Measurements from ENCODE around the gene IL22RA2.

Gene IL22RA2

DNA sequence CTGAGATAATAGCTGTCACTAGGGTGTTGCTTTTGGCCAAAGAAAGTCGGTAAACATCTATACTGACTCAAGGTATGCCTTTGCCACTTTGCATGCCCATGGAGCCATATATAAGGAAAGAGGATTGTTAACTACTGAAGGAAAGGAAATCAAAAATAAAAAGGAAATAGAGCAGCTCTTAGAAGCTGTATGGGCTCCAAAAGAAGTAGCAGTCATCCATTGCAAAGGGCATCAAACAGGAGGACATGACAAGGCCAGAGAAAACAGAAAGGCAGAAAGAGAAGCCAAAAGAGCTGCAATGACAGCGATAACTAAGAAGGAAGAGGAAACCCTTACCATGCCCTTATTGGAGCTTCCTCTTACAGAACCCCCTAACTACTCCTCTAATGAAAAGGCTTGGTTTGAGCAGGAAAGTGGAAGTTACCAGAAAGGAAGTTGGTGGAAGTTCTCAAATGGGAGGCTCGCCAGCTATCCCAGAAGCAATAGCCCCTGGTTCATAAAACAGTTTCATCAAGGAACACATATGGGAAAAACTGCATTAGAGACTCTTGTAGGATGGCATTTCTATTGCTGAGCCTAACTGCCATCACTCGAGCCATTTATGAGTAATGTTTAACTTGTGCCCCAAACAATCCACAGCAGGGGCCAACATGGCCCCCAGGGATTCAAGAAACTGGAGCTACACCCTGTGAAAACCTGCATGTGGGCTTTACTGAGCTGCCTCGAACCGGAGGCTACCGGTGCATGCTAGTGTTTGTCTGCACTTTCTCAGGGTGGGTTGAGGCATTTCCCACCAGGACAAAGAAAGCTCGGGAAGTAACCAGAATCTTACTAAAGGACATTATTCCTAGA is 7.0 kb downstream of the IL22RA2 start:
- TF ChIP-seq, protein P1, sequence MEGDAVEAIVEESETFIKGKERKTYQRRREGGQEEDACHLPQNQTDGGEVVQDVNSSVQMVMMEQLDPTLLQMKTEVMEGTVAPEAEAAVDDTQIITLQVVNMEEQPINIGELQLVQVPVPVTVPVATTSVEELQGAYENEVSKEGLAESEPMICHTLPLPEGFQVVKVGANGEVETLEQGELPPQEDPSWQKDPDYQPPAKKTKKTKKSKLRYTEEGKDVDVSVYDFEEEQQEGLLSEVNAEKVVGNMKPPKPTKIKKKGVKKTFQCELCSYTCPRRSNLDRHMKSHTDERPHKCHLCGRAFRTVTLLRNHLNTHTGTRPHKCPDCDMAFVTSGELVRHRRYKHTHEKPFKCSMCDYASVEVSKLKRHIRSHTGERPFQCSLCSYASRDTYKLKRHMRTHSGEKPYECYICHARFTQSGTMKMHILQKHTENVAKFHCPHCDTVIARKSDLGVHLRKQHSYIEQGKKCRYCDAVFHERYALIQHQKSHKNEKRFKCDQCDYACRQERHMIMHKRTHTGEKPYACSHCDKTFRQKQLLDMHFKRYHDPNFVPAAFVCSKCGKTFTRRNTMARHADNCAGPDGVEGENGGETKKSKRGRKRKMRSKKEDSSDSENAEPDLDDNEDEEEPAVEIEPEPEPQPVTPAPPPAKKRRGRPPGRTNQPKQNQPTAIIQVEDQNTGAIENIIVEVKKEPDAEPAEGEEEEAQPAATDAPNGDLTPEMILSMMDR (IDR thresholded peaks at IDR 0.05): no peak
- Histone ChIP-seq H3K4me3 (no peak overlapping the region), H3K27ac (no peak overlapping the region)
- DNase-seq (ENCODE audit: low spot score): no peak

DNA sequence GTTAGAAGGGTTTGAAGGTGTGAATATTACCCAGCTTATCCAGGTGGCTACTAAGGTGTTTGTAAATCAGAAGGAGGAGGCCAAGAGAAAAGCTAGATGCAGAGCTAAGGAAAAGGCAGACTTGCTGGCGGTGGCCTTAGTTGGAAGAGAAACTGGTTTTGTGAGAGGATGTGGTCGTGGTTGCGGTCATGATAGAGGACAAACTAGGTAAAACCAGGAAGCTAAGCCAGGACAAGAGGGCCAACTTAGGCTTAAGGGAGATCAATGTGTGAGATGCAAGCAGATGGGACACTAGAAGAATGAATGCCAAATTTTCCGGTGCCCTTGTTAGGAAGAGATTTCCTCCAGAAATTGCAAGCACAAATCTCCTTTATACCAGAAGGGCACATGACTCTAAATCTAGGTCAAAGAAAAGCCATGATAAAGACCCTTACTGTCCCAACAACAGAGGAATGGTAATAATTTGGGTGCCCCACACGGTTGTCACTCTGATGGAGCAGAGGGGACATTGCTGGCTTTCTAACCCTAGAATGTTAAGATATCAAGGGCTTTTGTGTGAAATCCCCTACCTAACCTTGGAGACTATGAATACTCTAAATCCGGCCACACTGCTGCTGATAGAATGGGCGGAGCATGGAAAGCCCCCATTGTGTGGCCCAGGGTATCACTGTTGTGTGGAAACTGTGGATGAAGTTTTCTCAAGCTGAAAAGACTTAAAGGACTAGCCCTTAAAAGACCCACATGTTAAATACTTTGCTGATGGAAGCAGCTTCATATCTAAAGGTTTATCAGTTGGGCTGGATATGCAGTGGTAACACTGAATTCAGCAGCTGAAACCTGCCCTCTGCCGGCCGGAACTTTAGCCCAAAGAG is 7.8 kb downstream of the IL22RA2 start:
- H3K4me3 ChIP-seq: no peak overlapping the region
- TF ChIP-seq, protein P1 (IDR thresholded peaks at IDR 0.05): no peak
- H3K27ac ChIP-seq: no peak overlapping the region
- DNase-seq (ENCODE audit: low spot score): no peak

DNA sequence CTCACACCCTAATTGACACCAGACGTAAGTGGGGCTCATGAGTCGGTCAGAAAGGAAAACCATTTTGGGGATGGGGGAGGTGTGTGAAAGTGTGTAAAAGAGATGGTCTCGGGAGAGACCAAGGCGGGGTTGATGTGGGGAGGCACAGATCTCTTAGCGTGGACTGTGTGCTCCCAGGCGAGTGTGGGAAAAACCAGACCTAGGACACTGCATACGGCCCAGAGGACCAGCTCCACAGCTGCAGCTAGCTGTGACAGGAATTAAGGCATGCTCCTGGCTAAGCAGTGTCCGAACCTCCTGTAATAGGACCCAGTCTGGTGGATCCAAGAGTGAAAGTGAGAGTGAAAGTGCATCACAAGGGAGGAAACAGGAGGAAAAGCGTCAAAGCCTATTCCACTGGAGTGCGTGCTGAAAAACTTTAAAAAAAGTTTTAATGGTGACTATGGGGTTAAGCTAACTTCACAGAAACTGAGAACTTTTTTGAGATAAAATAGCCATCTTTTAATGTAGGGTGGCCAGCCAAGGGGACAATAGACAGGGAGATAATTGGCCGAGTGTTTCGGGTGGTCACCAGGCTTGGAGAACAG is 9.6 kb downstream of the IL22RA2 start:
- Histone ChIP-seq H3K27ac (no peak overlapping the region), H3K4me3 (no peak overlapping the region)
- DNase-seq (ENCODE audit: low spot score): no peak
- TF ChIP-seq, protein P1 (IDR thresholded peaks at IDR 0.05): no peak

DNA sequence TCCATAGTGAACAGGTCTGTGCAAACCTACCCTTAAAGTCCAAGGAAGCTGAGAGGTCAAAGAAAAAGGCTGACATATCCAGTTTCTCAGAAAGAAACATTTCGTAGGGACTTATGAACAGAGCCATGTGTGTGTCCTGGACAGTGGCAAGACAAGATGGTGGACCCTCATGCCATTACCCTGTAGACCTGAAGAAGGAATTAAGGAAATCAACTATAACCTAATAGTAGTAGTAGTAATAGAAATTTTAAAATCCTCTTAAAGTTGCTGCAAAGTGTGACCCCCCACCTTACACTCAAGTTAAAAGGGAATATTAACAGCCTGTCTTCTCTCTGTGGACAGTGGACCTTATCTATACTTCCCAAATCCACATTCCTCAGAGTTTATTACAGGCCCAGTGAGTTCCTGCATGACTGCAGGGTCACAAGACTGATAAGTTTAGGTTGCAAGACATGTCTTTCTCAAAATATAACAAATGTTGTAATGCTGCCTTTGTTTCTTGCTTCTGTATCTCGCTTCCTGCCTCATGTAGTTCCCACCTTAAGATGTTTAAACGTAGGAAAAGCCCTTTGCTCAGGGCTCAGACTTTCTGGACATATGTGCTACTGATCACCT is 10.6 kb downstream of the IL22RA2 start:
- no peak overlapping the region for H3K27ac ChIP-seq
- no peak overlapping the region for H3K4me3 ChIP-seq
- TF ChIP-seq, protein P1 (IDR thresholded peaks at IDR 0.05): no peak
- no peak for DNase-seq (ENCODE audit: low spot score)

DNA sequence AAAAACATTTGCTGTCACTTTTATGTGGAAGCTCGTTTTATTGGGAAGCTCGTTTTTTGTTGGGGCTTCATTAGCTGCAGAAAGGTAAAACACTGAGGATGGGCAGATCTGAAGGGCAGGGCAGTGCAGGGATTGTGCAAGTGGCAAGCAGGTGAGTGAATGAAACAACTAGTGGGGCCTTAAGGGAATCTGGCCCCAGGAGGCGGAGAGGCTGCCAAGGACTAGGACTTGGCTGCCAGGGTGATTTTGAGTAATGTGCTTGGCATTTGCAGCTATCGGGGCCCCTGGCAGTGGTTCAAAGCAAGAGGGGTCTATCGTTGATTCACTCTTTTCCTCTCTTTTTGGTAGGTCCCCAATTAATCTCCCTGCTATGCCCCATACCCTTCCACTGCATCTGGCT is 11.5 kb downstream of the IL22RA2 start:
- DNase-seq (ENCODE audit: low spot score): no peak
- Histone ChIP-seq H3K27ac (no peak overlapping the region), H3K4me3 (no peak overlapping the region)
- TF ChIP-seq, protein P1 (IDR thresholded peaks at IDR 0.05): no peak

DNA sequence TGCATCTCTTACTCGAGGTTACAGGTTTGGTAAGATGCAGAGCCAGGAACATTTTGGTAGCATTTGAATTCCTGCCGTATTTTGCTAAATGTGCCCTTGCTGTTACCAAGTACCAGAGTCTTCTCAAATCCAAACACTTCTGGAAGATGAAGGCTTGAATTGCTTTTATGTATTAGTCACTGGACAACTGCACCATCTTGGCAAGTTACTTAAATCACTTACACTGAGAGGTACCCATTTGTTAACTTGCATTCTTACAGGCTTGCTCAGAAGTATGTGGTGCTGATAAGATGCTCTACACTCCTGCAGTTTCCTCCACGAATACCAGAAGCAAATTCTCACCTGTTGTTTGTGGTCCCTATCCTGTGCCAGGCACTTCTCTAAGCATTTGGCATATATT is 12.7 kb downstream of the IL22RA2 start:
- Histone ChIP-seq H3K4me3 (no peak overlapping the region), H3K27ac (no peak overlapping the region)
- TF ChIP-seq, protein P1 (IDR thresholded peaks at IDR 0.05): no peak
- no peak for DNase-seq (ENCODE audit: low spot score)

All from coronary artery (tissue), 2 donors.